ENCODE results near the gene HERC3.
A peak's percentile ranks its signal among the peaks of the same experiment; 100 is the strongest.

HERC3 gene

GRCh38 chr4:88698519-88698918, 106.2 kb downstream of the HERC3 start:
- no peak for TF ChIP-seq CTCF (IDR thresholded peaks at IDR 0.05; ENCODE audit: low read depth, low read length)
- DNase-seq (ENCODE audit: extremely low read depth, low read depth) = no peak

- TF ChIP-seq CTCF (IDR thresholded peaks at IDR 0.05; ENCODE audit: low read depth, low read length) = no peak
- no peak for DNase-seq (ENCODE audit: extremely low read depth, low read depth)
Observed at GRCh38 chr4:88702782-88703181, 110.5 kb downstream of the HERC3 start.

- DNase-seq (ENCODE audit: extremely low read depth, low read depth) = no peak
Observed at GRCh38 chr4:88705223-88705622, 112.9 kb downstream of the HERC3 start.

GRCh38 chr4:88705805-88706492, 113.7 kb downstream of the HERC3 start:
- no peak for DNase-seq (ENCODE audit: extremely low read depth, low read depth)
- no peak for TF ChIP-seq CTCF (IDR thresholded peaks at IDR 0.05; ENCODE audit: low read depth, low read length)

More at GRCh38 chr4:88705223-88705622, 112.9 kb downstream of the HERC3 start:
- no peak for TF ChIP-seq CTCF (IDR thresholded peaks at IDR 0.05; ENCODE audit: low read depth, low read length)

GRCh38 chr4:88706574-88706973, 114.3 kb downstream of the HERC3 start:
- DNase-seq (ENCODE audit: extremely low read depth, low read depth) = peak; percentile 31
- peak; percentile 66 for TF ChIP-seq CTCF (IDR thresholded peaks at IDR 0.05; ENCODE audit: low read depth, low read length)

- no peak for DNase-seq (ENCODE audit: extremely low read depth, low read depth)
- TF ChIP-seq CTCF (IDR thresholded peaks at IDR 0.05; ENCODE audit: low read depth, low read length) = no peak
Observed at GRCh38 chr4:88709989-88710388, 117.7 kb downstream of the HERC3 start.

GRCh38 chr4:88713782-88714181, 121.5 kb downstream of the HERC3 start:
- no peak for DNase-seq (ENCODE audit: extremely low read depth, low read depth)
- TF ChIP-seq CTCF (IDR thresholded peaks at IDR 0.05; ENCODE audit: low read depth, low read length) = no peak
